Neural progenitor cell (in vitro differentiated cells): ENCODE data around the gene NEURL1B. TPM values are rescaled to one million over a fixed set of nuclear protein-coding genes. Genes with fewer than 3 reads are reported as not detected.
A peak's percentile ranks its signal among the peaks of the same experiment; 100 is the strongest.

Experiments used
- DNase-seq: peaks from one replicate; pipeline ENCODE4 v3.0.0-alpha.2; 2016; ENCODE audit warnings: low spot score
- H2AFZ ChIP-seq: fragments of 200-600 bp; sonication (generic); replicated peaks from 2 replicates; pipeline ENCODE4 v1.6.1; 2016; ENCODE audit warnings: antibody characterized with exemption
- H3F3A ChIP-seq: fragments of 200-600 bp; sonication (generic); 2 replicates; pipeline ENCODE4 v1.6.1; 2016; ENCODE audit warnings: antibody characterized with exemption, low read depth
- H3K27ac ChIP-seq: fragments of 200-600 bp; sonication (generic); 2 replicates; pipeline ENCODE4 v1.5.1; 2016; ENCODE audit warnings: mild to moderate bottlenecking
- H3K27me3 ChIP-seq: fragments of 200-600 bp; sonication (generic); 2 replicates; pipeline ENCODE4 v1.6.1; 2016; ENCODE audit warnings: mild to moderate bottlenecking, moderate library complexity
- H3K36me3 ChIP-seq: fragments of 200-600 bp; sonication (generic); 2 replicates; pipeline ENCODE4 v1.5.1; 2016
- H3K4me1 ChIP-seq: fragments of 200-600 bp; sonication (generic); 2 replicates; pipeline ENCODE4 v1.6.1; 2016; ENCODE audit warnings: mixed run types
- H3K4me2 ChIP-seq: fragments of 200-600 bp; sonication (generic); 2 replicates; pipeline ENCODE4 v1.6.1; 2016
- H3K4me3 ChIP-seq: fragments of 200-600 bp; sonication (generic); 2 replicates; pipeline ENCODE4 v1.5.1; 2016
- H3K79me2 ChIP-seq: fragments of 200-600 bp; sonication (generic); 2 replicates; pipeline ENCODE4 v1.6.1; 2016; ENCODE audit warnings: low read depth
- H3K9ac ChIP-seq: fragments of 200-600 bp; sonication (generic); 2 replicates; pipeline ENCODE4 v1.6.1; 2016
- H3K9me3 ChIP-seq: fragments of 200-600 bp; sonication (generic); 2 replicates; pipeline ENCODE4 v1.5.1; 2016; ENCODE audit warnings: low read depth
- H4K20me1 ChIP-seq: fragments of 200-600 bp; sonication (generic); 2 replicates; pipeline ENCODE4 v1.6.1; 2016; ENCODE audit warnings: low read depth
- H3K27ac Mint-ChIP-seq: 3 replicates; pipeline ENCODE4 v1.8.0; 2021; ENCODE audit warnings: mixed read lengths
- H3K27me3 Mint-ChIP-seq: 2 replicates; pipeline ENCODE4 v1.8.0; 2022; ENCODE audit warnings: low read depth, mild to moderate bottlenecking, inconsistent platforms, moderate library complexity, mixed read lengths; ENCODE audit not compliant: insufficient read depth
- H3K36me3 Mint-ChIP-seq: 3 replicates; pipeline ENCODE4 v1.8.0; 2021; ENCODE audit warnings: mixed read lengths
- H3K4me1 Mint-ChIP-seq: 3 replicates; pipeline ENCODE4 v1.8.0; 2021; ENCODE audit warnings: mixed read lengths
- H3K4me3 Mint-ChIP-seq: 3 replicates; pipeline ENCODE4 v1.8.0; 2021; ENCODE audit warnings: mild to moderate bottlenecking, moderate library complexity, mixed read lengths
- H3K9me3 Mint-ChIP-seq: 3 replicates; pipeline ENCODE4 v1.8.0; 2020; ENCODE audit warnings: mixed read lengths
- CTCF ChIP-seq: fragments of 200-600 bp; sonication (generic); IDR thresholded peaks from 2 replicates; pipeline ENCODE4 v1.5.1; 2017; ENCODE audit warnings: antibody characterized with exemption, mild to moderate bottlenecking
- EZH2 ChIP-seq: fragments of 200-600 bp; sonication (generic); IDR thresholded peaks from 2 replicates; pipeline ENCODE4 v1.6.1; 2017; ENCODE audit warnings: antibody characterized with exemption, mild to moderate bottlenecking, moderate library complexity
- EZH2phosphoT487 ChIP-seq: fragments of 200-600 bp; sonication (generic); IDR thresholded peaks from 2 replicates; pipeline ENCODE4 v1.6.1; 2017; ENCODE audit warnings: antibody characterized with exemption
- total RNA-seq: library from RNA; depleted of rRNA; stranded (reverse); fragments of >200 nt; gene quantifications from 2 replicates; pipeline ENCODE4 v1.2.3, GENCODE V29; 2015; ENCODE audit warnings: low replicate concordance

The NEURL1B gene
- total RNA-seq, 1 donor from 2014 or later = 12.1 TPM

GRCh38 chr5:172735141-172735831 is 94.2 kb downstream of the NEURL1B start:
- H3K9me3 Mint-ChIP-seq = no peaks in the 10 kb centered on the region
- Histone ChIP-seq H3K9me3 (no peaks in the 10 kb centered on the region), H3K27ac (no peak overlapping the region), H3K36me3 (no peaks in the 10 kb centered on the region), H2AFZ (no peak overlapping the region), H3K79me2 (no peaks in the 10 kb centered on the region), H3K4me3 (no peak overlapping the region), H3K9ac (no peak overlapping the region), H3K27me3 (no peaks in the 10 kb centered on the region), H4K20me1 (no peaks in the 10 kb centered on the region), H3K4me2 (no peak overlapping the region), H3K4me1 (no peaks in the 10 kb centered on the region), H3F3A (no peaks in the 10 kb centered on the region)
- H3K27me3 Mint-ChIP-seq = peaks cover 9% of the 10 kb centered on the region
- DNase-seq = no peak
- H3K4me3 Mint-ChIP-seq = peak overlapping the region; percentile 2
- no peak for TF ChIP-seq EZH2phosphoT487
- H3K36me3 Mint-ChIP-seq = no peaks in the 10 kb centered on the region
- H3K27ac Mint-ChIP-seq = peak overlapping the region; percentile 64
- peaks cover 18% of the 10 kb centered on the region for H3K4me1 Mint-ChIP-seq

- H3F3A ChIP-seq = no peaks in the 10 kb centered on the region
Measured at GRCh38 chr5:172736508-172737135, 95.6 kb downstream of the NEURL1B start.

GRCh38 chr5:172739375-172739774 is 98.3 kb downstream of the NEURL1B start:
- H2AFZ ChIP-seq = no peak overlapping the region
- peaks cover 13% of the 10 kb centered on the region for H3K4me1 Mint-ChIP-seq
- no peak overlapping the region for H3K27ac ChIP-seq
- no peaks in the 10 kb centered on the region for H3K27me3 ChIP-seq
- peaks cover 9% of the 10 kb centered on the region for H3K27me3 Mint-ChIP-seq
- no peak overlapping the region for H3K9ac ChIP-seq
- H3K4me3 ChIP-seq = no peak overlapping the region
- H3K4me1 ChIP-seq = no peaks in the 10 kb centered on the region
- H3K27ac Mint-ChIP-seq = no peak overlapping the region
- H4K20me1 ChIP-seq = no peaks in the 10 kb centered on the region
- H3K79me2 ChIP-seq = no peaks in the 10 kb centered on the region
- H3K36me3 ChIP-seq = no peaks in the 10 kb centered on the region
- no peaks in the 10 kb centered on the region for H3K9me3 Mint-ChIP-seq
- TF ChIP-seq CTCF (no peak), EZH2phosphoT487 (no peak), EZH2 (no peak)
- DNase-seq = no peak
- H3K9me3 ChIP-seq = no peaks in the 10 kb centered on the region
- H3K4me3 Mint-ChIP-seq = no peak overlapping the region
- no peaks in the 10 kb centered on the region for H3K36me3 Mint-ChIP-seq
- no peaks in the 10 kb centered on the region for H3F3A ChIP-seq
- no peak overlapping the region for H3K4me2 ChIP-seq

More at GRCh38 chr5:172736508-172737135, 95.6 kb downstream of the NEURL1B start:
- Mint-ChIP-seq H3K27me3 (peaks cover 10% of the 10 kb centered on the region), H3K4me1 (peaks cover 24% of the 10 kb centered on the region), H3K36me3 (no peaks in the 10 kb centered on the region), H3K9me3 (no peaks in the 10 kb centered on the region), H3K27ac (peak overlapping the region; percentile 82), H3K4me3 (no peak overlapping the region)
- Histone ChIP-seq H3K4me2 (no peak overlapping the region), H3K9me3 (no peaks in the 10 kb centered on the region), H3K4me3 (no peak overlapping the region), H3K27me3 (no peaks in the 10 kb centered on the region), H4K20me1 (no peaks in the 10 kb centered on the region), H3K36me3 (no peaks in the 10 kb centered on the region), H3K9ac (no peak overlapping the region), H3K79me2 (no peaks in the 10 kb centered on the region), H2AFZ (peak overlapping the region; percentile 26), H3K27ac (no peak overlapping the region), H3K4me1 (no peaks in the 10 kb centered on the region)
- no peak for DNase-seq
- TF ChIP-seq EZH2 (no peak), EZH2phosphoT487 (no peak), CTCF (no peak)
